Naive B cell (primary cell): Measurements from ENCODE around the gene PLCG2. TPM values are rescaled to one million over a fixed set of nuclear protein-coding genes. Genes with fewer than 3 reads are reported as not detected.
"Not testable (repeated sequence)": the region's sequence is repeated elsewhere in the genome, so short reads cannot be mapped to it uniquely, and the experiment has no call there.

ENCODE experiments used
- ATAC-seq, 2 donors: fragments of 150-1000 bp; cut with Tn5 transposase; 2 replicates each; pipeline ENCODE4 v1.10.0; 2021; ENCODE audit warnings: low read depth in 2 of 2, mild to moderate bottlenecking in 2 of 2, moderate library complexity in 2 of 2
- DNase-seq: peaks from one replicate; pipeline ENCODE4 v3.0.0; 2022
- H3K27ac Mint-ChIP-seq, 6 donors: one replicate each; pipeline ENCODE4 v1.8.0; 2020 to 2022; ENCODE audit warnings: mild to moderate bottlenecking in 6 of 6, mixed read lengths in 6 of 6, moderate library complexity in 5 of 6, inconsistent platforms in 2 of 6
- H3K27me3 Mint-ChIP-seq, 3 donors: one replicate each; pipeline ENCODE4 v1.8.0; 2021 to 2022; ENCODE audit warnings: mixed read lengths in 3 of 3, mild to moderate bottlenecking in 1 of 3
- H3K36me3 Mint-ChIP-seq, 2 donors: one replicate each; pipeline ENCODE4 v1.8.0; 2020 to 2022; ENCODE audit warnings: mixed read lengths in 2 of 2, inconsistent platforms in 1 of 2, mild to moderate bottlenecking in 1 of 2
- H3K4me1 Mint-ChIP-seq, 3 donors: one replicate each; pipeline ENCODE4 v1.8.0; 2020 to 2022; ENCODE audit warnings: mixed read lengths in 3 of 3, inconsistent platforms in 1 of 3, mild to moderate bottlenecking in 1 of 3, moderate library complexity in 1 of 3
- H3K4me3 Mint-ChIP-seq, 8 donors: one replicate each; pipeline ENCODE4 v1.8.0; 2020 to 2022; ENCODE audit warnings: mild to moderate bottlenecking in 8 of 8, mixed read lengths in 8 of 8, moderate library complexity in 8 of 8, inconsistent platforms in 2 of 8
- H3K9me3 Mint-ChIP-seq, 7 donors: one replicate each; pipeline ENCODE4 v1.8.0; 2020 to 2022; ENCODE audit warnings: mixed read lengths in 7 of 7, mild to moderate bottlenecking in 5 of 7, inconsistent platforms in 2 of 7, moderate library complexity in 1 of 7
- polyA plus RNA-seq, 6 donors: library from polyadenylated mRNA; unstranded; fragments of 300-500 nt; fragmentation: Illumina TruSeq; gene quantifications; one replicate each; pipeline ENCODE4 v1.2.3, GENCODE V29; 2021; ENCODE audit warnings: low read depth in 6 of 6

The PLCG2 gene
- polyA plus RNA-seq, 6 donors from 2014 or later = 65.1 to 119 (median 92.5) TPM

GRCh38 chr16:81951564-81951963, 172.5 kb downstream of the PLCG2 start:
- DNase-seq = no peak
- Mint-ChIP-seq H3K9me3 (peaks cover 9 to 34% (median 21%) of the 10 kb centered on the region in 7 donors), H3K27me3 (no peaks in the 10 kb centered on the region), H3K27ac (peak overlapping the region in 1 of 6 donors; percentile 53), H3K36me3 (peaks cover 78 to 80% of the 10 kb centered on the region in 2 donors), H3K4me1 (no peaks in the 10 kb centered on the region), H3K4me3 (no peak overlapping the region)
- ATAC-seq = no peak

GRCh38 chr16:81956213-81956948, 177.3 kb downstream of the PLCG2 start:
- Mint-ChIP-seq H3K27ac (peak overlapping the region in 2 of 6 donors; percentile 65 to 88), H3K4me3 (no peak overlapping the region), H3K9me3 (peaks cover 0 to 4% (median 3%) of the 10 kb centered on the region in 7 donors), H3K27me3 (no peaks in the 10 kb centered on the region), H3K4me1 (peaks cover 0 to 2% (median 0%) of the 10 kb centered on the region in 3 donors), H3K36me3 (peaks cover 60 to 74% of the 10 kb centered on the region in 2 donors)
- DNase-seq (no peak), ATAC-seq (no peak)

- ATAC-seq (no peak), DNase-seq (no peak)
- peak overlapping the region in 4 of 6 donors; percentile 8 to 83 (median 50) for H3K27ac Mint-ChIP-seq
Observed at GRCh38 chr16:81964808-81965207, 185.7 kb downstream of the PLCG2 start.

GRCh38 chr16:81967358-81967757, 188.3 kb downstream of the PLCG2 start:
- ATAC-seq (peak; percentile 95 to 97), DNase-seq (peak; percentile 33)
- Mint-ChIP-seq H3K27ac (peak overlapping the region in 3 of 6 donors; percentile 3 to 21 (median 11)), H3K36me3 (peaks cover 24 to 25% of the 10 kb centered on the region in 2 donors), H3K27me3 (no peaks in the 10 kb centered on the region), H3K4me1 (peaks cover 7 to 17% (median 8%) of the 10 kb centered on the region in 3 donors), H3K9me3 (peaks cover 15 to 48% (median 20%) of the 10 kb centered on the region in 7 donors), H3K4me3 (no peak overlapping the region)

More at GRCh38 chr16:81964808-81965207, 185.7 kb downstream of the PLCG2 start:
- Mint-ChIP-seq H3K36me3 (peaks cover 6 to 19% of the 10 kb centered on the region in 2 donors), H3K4me1 (peaks cover 7 to 20% (median 8%) of the 10 kb centered on the region in 3 donors), H3K9me3 (peaks cover under 1 to 23% (median 10%) of the 10 kb centered on the region in 7 donors), H3K27me3 (no peaks in the 10 kb centered on the region), H3K4me3 (peak overlapping the region in 1 of 8 donors; percentile 11)

- DNase-seq = no peak
- H3K27me3 Mint-ChIP-seq = peaks cover 0 to 12% (median 10%) of the 10 kb centered on the region in 3 donors
- ATAC-seq = no peak
- H3K27ac Mint-ChIP-seq = peak overlapping the region in 1 of 6 donors; percentile 2
- H3K4me1 Mint-ChIP-seq = peaks cover 5 to 7% (median 6%) of the 10 kb centered on the region in 3 donors
- H3K4me3 Mint-ChIP-seq = no peak overlapping the region
- H3K9me3 Mint-ChIP-seq = peaks cover 16 to 74% (median 31%) of the 10 kb centered on the region in 7 donors
- peaks cover 29 to 45% of the 10 kb centered on the region in 2 donors for H3K36me3 Mint-ChIP-seq
Observed at GRCh38 chr16:81971853-81972252, 192.8 kb downstream of the PLCG2 start.

- H3K4me3 Mint-ChIP-seq = no peak overlapping the region
- DNase-seq (no peak), ATAC-seq (no peak)
- peaks cover 29 to 49% of the 10 kb centered on the region in 2 donors for H3K36me3 Mint-ChIP-seq
- H3K4me1 Mint-ChIP-seq = no peaks in the 10 kb centered on the region
- H3K9me3 Mint-ChIP-seq = peaks cover 11 to 73% (median 37%) of the 10 kb centered on the region in 7 donors
- no peak overlapping the region for H3K27ac Mint-ChIP-seq
- peaks cover 0 to 15% (median 10%) of the 10 kb centered on the region in 3 donors for H3K27me3 Mint-ChIP-seq
Observed at GRCh38 chr16:81973737-81974136, 194.6 kb downstream of the PLCG2 start.

GRCh38 chr16:81975637-81976036, 196.5 kb downstream of the PLCG2 start:
- ATAC-seq (no peak), DNase-seq (no peak)
- Mint-ChIP-seq H3K4me1 (no peaks in the 10 kb centered on the region), H3K4me3 (no peak overlapping the region), H3K9me3 (peaks cover 8 to 56% (median 41%) of the 10 kb centered on the region in 7 donors), H3K36me3 (peaks cover 13 to 40% of the 10 kb centered on the region in 2 donors), H3K27ac (no peak overlapping the region), H3K27me3 (peaks cover 0 to 15% (median 10%) of the 10 kb centered on the region in 3 donors)

GRCh38 chr16:81977335-81977942, 198.3 kb downstream of the PLCG2 start:
- H3K9me3 Mint-ChIP-seq = peaks cover 1 to 38% (median 32%) of the 10 kb centered on the region in 7 donors
- H3K4me1 Mint-ChIP-seq, ATAC-seq, H3K27ac Mint-ChIP-seq, H3K4me3 Mint-ChIP-seq, DNase-seq: not testable (repeated sequence)
- H3K27me3 Mint-ChIP-seq = peaks cover 0 to 15% (median 11%) of the 10 kb centered on the region in 3 donors
- peaks cover 5 to 23% of the 10 kb centered on the region in 2 donors for H3K36me3 Mint-ChIP-seq

GRCh38 chr16:81987121-81987520, 208.0 kb downstream of the PLCG2 start:
- H3K4me1 Mint-ChIP-seq = no peaks in the 10 kb centered on the region
- H3K27me3 Mint-ChIP-seq = peaks cover 15 to 27% (median 19%) of the 10 kb centered on the region in 3 donors
- H3K9me3 Mint-ChIP-seq = peaks cover 0 to 5% (median 0%) of the 10 kb centered on the region in 7 donors
- no peak overlapping the region for H3K4me3 Mint-ChIP-seq
- H3K36me3 Mint-ChIP-seq = no peaks in the 10 kb centered on the region
- no peak for DNase-seq
- no peak overlapping the region for H3K27ac Mint-ChIP-seq
- ATAC-seq = no peak

GRCh38 chr16:81987706-81988105, 208.6 kb downstream of the PLCG2 start:
- Mint-ChIP-seq H3K36me3 (no peaks in the 10 kb centered on the region), H3K4me3 (no peak overlapping the region), H3K4me1 (no peaks in the 10 kb centered on the region), H3K27me3 (peaks cover 15 to 24% (median 19%) of the 10 kb centered on the region in 3 donors), H3K9me3 (peaks cover 0 to 4% (median 0%) of the 10 kb centered on the region in 7 donors), H3K27ac (peak overlapping the region in 1 of 6 donors; percentile 34)
- ATAC-seq (no peak), DNase-seq (no peak)

GRCh38 chr16:81992859-81993258, 213.8 kb downstream of the PLCG2 start:
- DNase-seq (no peak), ATAC-seq (no peak)
- no peak overlapping the region for H3K27ac Mint-ChIP-seq
- no peaks in the 10 kb centered on the region for H3K9me3 Mint-ChIP-seq
- no peaks in the 10 kb centered on the region for H3K36me3 Mint-ChIP-seq
- H3K27me3 Mint-ChIP-seq = peaks cover 0 to 1% (median 0%) of the 10 kb centered on the region in 3 donors
- H3K4me1 Mint-ChIP-seq = no peaks in the 10 kb centered on the region
- H3K4me3 Mint-ChIP-seq = no peak overlapping the region

- DNase-seq (no peak), ATAC-seq (no peak)
- H3K9me3 Mint-ChIP-seq = no peaks in the 10 kb centered on the region
- H3K27me3 Mint-ChIP-seq = no peaks in the 10 kb centered on the region
- H3K27ac Mint-ChIP-seq = no peak overlapping the region
- no peak overlapping the region for H3K4me3 Mint-ChIP-seq
- H3K4me1 Mint-ChIP-seq = no peaks in the 10 kb centered on the region
- H3K36me3 Mint-ChIP-seq = peaks cover 5 to 9% of the 10 kb centered on the region in 2 donors
Observed at GRCh38 chr16:81994485-81994884, 215.4 kb downstream of the PLCG2 start.

- Mint-ChIP-seq H3K9me3 (no peaks in the 10 kb centered on the region), H3K27me3 (no peaks in the 10 kb centered on the region), H3K4me1 (no peaks in the 10 kb centered on the region), H3K27ac (no peak overlapping the region), H3K36me3 (peaks cover 5 to 14% of the 10 kb centered on the region in 2 donors), H3K4me3 (no peak overlapping the region)
- no peak for ATAC-seq
- no peak for DNase-seq
Observed at GRCh38 chr16:81995651-81996050, 216.6 kb downstream of the PLCG2 start.
